COLO829 (cell line): ENCODE results near the gene DPYSL5.
"Not testable (repeated sequence)": the region's sequence is repeated elsewhere in the genome, so short reads cannot be mapped to it uniquely, and the experiment has no call there.

Source experiments
- DNase-seq: peaks from one replicate; pipeline ENCODE4 v3.0.0; 2012; ENCODE audit warnings: low spot score

DPYSL5 gene

DNA sequence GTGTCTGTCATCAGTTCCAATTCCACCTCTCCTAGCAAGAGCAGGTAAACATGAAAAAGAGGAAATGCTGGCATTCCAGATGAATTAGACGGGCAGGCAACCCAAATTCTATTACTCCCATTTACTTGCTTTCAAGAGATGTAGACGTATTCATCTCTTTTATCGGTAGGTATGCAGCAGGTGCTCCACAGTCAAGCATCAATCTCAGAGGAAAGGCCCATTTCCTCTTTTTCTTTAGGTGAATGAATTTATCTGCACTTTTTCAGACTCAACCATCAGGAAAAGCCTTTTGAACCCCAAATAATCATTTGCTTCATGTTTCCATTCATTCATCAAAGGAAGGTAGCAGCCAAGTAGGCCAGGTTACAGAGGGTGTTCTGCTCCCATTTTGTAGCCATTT, 27.9 kb downstream of the DPYSL5 start:
- DNase-seq = no peak

DNA sequence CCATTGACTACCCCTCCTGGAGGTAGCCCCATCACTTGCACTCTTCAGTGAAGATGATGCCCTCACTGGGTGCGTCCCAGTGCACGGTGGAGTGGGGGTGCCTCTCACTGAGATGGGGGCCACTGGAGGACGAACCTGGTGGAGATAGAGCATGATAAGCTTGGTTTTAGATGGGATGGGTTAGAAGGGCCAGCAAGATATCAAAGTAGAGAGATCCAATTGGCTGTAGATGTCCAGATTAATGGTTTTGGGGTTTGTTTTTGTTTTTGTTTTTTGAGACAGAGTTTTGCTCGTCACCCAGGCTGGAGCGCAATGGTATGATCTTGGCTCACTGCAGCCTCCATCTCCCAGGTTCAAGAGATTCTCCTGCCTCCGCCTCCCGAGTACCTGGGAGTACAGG, 28.3 kb downstream of the DPYSL5 start:
- no peak for DNase-seq

DNA sequence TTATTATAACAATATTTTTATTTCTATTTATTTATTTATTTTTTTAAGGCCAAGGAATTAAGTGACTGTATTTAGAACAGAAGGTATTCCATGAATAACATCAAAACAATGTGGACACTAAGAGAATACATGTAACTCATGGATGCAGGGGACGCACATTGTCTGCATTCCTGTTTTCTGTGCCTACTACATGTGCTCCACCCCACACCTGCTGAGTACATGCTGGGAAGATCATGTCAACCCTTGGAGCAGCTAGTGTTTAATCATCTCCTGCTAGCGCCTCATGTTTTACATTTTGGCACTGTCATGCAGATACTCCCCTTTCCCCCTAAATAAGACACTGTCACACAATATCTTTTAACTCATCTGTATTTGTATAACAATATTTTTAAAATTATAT, 29.3 kb downstream of the DPYSL5 start:
- DNase-seq = no peak

DNA sequence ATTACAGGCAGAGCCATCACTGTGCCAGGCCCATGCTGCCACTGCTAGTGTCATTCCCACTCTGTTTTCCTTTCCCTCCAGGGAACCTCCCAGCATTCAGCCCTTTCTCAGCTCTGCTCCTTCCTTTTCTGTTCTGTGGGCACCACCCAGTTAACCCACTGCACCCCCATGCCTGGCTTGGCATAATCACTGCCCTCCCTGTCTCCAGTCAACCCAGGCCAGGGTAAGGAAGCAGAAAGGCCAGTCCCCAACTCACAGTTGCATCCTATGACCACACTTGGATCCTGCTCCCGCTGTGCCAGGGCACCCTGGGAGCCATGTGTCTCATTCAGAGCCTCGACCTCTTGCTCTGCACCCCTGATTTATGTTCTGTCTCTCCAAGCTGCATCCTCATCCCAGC, 32.2 kb downstream of the DPYSL5 start:
- DNase-seq = no peak

DNA sequence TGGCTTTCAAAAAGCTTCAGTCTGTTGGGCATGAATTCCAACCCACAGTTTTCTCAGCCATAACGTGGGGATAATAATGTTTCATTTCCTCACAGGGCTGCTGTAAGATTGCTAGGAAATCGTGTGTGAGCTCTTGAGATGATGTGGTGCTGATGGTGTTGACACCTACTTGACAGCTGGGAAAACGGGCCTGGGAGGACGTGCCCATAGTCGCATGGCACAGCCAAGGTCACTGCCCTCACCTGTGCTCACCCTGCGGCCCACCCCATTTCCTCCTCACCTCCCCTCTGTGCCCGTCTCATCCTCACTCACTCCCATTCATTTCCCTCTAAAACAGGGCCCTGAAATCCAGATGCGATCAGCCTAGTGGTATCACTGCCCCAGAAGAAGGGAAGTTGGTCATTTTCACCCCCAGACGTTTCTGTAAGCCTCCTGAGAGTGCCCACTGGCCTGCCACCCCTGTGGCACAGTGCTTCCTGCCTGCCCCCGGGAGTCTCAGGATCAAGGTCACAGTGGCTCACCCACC, 33.0 kb downstream of the DPYSL5 start:
- DNase-seq = no peak

DNA sequence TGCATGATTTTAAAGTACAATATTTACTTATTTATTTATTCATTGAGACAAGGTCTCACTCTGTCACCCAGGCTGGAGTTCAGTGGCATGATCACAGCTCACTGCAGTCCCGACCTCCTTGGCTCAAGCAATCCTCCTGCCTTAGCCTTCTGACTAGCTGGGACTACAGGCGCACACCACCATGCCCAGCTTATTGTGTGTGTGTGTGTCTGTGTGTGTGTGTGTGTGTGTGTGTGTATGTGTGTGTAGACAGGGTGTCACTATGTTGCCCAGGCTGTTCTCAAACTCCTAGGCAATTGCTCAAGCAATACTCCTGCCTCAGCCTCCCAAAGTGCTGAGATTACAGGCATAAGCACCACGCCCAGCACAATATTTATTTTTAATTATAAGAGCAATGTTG, 34.3 kb downstream of the DPYSL5 start:
- DNase-seq = not testable (repeated sequence)

DNA sequence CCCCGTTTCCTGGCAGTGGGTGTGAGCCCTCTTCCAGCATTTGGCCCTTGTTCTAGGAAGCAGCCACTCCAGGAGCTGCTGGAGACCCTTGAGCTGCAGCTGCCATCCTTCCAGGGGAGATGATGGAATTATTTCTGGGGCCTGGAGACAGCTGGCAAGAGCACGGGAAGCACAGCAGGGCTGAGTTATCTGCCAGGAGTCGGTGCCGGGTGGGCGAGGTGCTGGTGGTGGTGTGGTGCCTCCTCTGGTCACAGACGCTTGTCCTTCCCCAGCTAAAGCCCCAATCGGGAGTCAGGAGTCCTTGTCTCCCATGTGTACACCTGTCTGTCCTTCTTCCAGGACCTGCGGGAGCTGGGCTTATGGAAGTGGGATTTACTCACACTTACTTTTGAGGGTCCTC, 36.0 kb downstream of the DPYSL5 start:
- no peak for DNase-seq

DNA sequence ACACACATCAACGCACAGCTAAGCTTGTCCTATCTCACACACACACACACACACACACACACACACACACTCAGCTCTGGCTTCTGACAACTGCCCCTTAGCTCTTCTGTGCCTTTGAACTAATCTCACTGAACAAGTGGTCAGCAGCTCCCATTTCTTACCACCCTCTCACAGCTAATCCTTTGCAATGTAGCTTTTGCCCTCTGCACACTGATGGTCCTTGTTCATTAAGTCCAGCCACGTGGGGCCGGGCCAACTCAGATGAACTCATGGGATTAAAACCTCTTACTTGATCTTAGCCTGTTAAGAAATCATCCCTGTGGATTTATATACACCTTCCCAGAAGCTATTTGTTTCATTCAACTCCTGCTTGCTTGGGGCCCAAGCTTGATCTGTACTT, 36.6 kb downstream of the DPYSL5 start:
- DNase-seq = no peak

DNA sequence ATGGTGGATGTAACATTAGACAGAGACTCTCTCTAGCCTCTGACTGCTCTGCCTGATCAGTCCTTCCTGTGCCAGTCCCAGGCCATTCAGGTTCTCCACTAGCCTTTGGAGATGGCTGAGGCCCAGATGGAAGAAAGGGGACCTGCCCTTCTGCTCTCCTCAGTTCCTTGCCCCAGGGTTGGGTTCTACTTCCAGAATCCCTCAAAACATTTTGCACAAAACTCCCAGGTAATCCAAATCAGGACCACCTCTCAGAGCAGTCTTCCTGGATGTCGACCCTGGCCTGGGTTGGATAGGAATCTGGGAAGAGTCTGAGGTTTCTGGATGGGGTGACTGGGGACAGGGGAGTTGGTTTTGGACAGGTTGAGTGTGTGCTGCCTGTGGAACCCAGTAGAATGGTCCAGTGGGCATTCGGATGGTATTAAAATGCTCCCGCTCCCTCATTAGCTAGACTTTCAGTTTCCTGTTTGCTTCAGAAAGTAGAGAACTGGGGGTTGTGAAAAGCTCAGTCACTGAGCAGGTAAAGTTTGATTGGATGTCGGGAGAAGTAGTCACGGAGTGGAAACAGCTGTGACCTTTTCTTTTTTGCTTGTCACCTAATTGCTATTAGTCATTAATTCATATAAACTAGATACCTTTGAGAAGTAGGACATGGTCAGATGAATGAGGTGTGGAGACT, 37.9 kb downstream of the DPYSL5 start:
- DNase-seq = no peak

DNA sequence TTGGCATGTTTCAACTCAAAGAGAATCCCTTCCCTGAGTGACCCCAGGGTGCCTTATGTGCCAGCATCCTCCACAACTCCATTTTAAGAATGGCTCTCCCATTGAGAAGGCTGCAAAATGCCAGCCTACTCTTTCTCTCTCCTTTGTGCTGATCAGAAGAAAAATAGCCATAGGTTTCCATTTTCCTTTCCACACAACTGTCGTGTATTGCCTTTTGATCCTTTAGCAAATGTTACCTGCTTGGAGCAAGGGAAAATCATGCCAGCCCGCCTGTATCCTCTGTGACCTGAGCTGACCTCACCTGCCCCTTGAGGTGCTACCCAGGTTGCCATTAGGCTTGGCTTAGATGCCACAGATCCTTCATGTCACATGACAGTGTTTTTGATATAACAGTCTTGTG, 38.8 kb downstream of the DPYSL5 start:
- DNase-seq = no peak

DNA sequence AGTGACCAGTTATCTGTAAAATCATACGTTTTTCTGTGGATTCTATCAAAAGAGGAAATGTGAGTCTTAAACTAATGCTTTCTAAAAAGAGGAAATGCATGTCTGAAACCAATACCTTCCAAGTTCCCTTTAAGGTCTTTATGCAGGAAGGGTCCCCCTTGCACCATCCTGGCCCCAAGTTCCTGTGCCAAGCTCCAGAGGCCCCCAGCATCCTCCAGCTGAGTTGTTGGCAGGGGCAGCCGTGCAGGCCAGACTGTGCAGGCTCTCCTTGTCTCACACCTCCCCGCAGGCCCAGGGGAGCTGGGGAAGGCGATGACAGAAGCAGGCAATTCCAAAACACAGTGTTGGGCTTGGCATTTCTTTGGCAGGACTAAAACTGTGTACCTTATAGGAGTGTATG, 39.2 kb downstream of the DPYSL5 start:
- no peak for DNase-seq

DNA sequence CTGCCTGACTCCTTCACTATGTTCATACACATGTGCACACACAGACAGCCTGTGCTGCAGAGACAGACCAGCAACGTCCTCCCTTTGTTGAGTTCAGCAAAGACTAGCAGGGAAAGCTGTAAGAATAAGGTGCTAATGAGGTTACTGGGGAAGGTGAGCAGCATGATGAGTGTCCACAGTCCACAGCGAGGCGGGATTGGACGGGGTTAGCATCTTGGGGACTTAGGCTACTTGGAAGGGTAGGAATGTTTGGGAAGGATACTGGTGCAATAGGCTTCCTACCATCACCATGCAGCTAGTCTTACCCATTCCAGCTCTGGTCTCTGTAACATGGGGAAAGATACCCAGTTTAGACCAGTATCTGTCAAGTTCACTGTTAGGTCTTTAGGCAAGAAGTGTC, 41.9 kb downstream of the DPYSL5 start:
- DNase-seq = no peak

DNA sequence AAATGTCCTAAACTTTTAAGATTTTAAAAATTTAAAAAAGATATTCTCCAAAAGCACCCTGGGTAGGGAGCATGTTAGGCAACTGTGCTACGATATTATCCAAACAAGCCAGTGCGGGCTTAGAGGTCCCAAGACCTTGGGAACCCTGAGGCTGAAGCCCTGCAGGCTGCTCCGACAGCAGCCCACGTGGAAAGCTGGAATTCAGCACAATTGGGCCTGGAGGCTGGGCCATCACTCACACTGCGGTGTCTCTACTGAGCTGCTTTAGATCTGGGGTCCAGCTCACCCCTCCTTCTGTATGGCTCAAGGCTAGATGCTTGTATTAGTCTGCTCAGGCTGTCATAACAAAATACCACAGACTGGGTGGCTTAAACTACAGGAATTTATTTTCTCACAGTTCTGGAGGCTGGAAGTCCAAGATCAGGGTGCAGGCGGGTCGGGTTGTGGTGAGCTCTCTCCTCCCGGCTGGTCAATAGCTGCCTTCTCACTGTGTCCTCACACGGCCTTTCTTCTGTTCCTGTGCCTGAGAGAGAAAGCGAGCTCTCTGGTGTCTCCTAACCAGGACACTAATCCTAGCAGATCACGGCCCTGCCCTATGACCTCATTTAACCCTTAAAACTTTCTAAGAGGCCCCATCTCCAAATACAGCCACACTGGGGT, 42.5 kb downstream of the DPYSL5 start:
- no peak for DNase-seq

DNA sequence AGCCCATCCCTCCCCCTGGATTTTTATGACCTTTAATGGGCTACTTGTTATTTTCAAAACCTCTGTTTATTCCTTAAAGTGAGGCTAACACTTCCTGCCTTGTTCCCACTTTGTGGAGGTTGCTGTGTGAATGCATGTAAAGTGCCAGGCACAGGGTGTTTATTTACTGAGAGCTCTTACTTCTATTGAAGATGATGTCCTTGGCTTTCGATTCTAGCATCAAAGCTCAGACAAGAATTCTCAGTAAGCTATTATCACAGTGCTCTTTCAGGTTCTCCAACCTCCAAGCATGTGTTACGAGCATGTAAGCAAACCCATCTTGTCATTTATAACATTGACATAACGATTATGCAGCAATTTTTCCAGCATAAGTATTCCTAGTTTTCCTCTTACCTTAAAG, 44.2 kb downstream of the DPYSL5 start:
- no peak for DNase-seq

DNA sequence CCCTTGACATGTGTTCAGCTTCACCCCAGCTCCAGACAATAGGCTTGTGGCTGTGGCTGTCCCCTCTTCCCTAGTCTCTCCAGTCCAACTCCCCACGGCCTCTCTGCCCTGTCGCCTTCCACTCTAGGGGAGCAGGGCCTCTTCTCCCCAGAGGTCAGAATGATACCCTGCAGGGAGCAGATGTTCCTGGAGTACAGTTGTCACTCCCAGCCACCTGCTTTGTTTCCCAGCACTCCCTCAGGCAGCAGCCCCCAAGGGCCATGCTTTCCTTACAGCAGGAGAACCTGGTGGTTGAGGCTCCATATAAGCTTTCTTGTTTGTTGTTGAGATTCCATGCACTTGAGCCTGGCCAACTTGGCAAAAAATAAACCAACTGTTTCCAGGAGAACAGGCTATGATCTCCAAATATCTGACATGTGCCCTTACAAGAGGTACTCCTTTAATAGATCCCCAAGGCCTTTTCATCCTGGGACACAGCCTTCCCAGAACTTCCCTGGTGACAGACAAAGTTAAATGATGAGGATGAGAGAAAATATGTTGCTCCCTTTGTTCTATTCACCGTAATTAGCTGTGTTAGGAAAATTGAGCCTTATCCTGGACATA, 45.1 kb downstream of the DPYSL5 start:
- no peak for DNase-seq

DNA sequence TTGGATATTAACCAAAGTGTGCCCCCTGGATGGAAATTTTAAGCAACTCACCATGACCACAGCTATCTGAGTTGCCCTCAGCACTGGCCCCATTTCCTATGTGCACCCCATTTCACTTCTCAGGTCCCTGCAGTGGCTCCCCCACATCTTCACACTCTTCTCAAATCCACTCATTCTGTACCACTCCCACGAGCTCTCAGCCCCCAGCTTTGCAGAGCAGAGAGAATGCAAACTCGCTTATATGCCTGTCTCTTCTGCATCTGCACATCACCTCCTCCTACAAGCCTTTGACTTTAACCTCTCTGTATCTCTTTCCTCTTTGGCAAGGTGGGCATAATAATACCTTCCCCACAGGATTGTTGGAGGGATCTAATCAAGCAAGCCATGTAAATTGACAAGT, 46.2 kb downstream of the DPYSL5 start:
- no peak for DNase-seq

DNA sequence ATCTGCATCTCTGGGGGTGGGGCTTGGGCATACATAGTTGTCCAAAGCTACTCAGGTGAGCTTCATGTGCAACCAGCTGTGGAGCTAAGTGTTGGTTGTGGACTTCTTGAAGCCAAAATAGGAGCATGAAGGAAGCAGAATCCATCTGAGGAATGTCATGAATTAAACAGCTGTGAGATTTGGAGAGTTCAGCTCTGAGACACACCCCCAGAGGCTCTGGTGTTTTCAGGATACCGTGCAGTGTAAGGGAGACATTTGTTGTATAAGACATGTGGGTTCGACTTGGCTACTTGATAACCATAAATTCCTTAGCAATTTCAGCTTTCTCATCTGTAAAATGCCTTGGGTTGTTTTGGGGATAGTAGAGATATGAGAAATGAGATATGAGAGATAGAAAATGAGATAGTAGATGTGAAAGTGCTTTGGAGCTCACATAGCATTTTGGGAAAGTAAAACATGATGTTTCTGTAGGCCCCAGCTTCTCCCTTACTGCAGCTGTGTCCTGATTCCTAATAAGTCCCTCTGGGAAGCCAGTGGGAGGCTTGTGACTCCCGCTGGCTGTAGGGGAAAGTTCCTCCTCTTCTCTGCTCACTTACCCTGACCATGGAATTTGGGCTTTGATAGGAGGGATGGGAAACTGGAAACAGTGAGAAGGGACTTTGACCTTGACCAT, 50.0 kb downstream of the DPYSL5 start:
- DNase-seq = no peak

DNA sequence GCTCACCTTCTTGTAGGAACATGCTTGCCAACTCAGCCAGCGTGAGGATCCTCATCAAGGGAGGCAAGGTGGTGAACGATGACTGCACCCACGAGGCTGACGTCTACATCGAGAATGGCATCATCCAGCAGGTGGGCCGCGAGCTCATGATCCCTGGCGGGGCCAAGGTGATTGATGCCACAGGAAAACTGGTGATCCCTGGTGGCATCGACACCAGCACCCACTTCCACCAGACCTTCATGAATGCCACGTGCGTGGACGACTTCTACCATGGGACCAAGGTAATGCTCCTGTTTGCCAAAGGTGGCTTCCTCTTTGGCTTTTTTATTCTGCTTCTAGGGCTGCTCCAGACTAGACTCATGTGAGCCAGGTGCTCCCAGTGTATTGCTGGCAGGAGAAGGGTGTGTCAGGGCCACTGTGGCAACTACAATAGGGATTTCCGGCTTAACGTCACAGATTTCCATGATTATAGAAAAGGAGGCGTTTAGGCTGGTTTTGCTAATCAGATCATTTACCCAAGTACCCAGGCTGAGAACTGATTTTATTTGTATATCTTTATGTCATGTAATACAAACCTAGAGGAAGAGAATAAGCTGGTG, 50.6 kb downstream of the DPYSL5 start:
- no peak for DNase-seq

DNA sequence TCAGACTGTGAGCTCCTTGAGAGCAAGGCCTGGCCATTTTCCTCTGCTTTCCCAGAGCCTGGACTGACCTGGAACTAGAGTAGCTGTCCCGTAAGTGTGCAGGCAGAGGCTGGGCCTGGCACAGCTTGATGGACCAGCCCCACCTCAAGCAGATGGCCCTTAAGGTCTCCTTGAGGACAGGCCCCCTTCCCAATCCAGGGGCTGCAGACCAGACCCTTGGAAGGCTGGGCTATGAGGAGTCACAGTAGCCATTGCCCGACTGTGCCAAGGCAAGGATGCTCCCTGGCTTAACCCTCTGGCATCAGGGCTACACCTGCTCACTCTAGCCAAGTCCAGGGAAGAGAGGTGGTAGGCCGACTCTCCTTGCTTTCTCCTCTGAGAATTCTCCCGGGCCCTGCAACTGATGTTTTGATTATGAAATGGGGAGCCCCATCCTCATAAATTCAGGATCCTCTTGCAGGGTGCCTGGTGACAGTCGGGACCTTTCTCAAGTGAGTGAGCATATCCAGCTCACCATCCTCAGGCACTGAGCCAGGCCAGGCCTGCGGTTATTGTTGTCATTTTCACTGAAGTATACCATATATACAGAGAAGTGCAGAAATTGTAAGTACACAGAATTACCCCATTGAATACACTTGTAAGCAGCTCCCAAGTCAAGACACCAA, 51.7 kb downstream of the DPYSL5 start:
- no peak for DNase-seq

DNA sequence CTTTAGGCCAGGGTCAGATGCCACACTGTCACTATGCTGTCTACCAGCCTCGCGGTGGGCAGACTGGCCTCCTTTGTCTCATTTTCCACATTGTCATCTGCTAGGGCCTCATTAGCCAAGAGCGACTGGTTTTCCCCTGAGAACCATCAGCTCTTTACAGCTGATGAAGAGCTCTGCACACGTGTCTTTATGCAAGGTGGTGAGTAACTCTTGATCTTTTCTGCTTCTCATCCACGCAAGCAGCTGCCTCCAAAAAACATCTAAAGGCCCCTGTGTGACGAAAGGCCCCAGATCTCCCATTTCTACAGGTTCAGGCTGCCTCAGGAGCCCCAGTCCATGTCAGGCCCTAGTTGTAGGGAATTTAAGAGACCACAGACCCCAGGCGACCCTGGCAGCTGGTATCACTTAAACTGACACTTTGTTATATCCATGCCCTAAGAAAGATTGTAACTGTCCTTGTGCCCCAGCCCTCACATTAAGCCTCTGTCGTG, 52.9 kb downstream of the DPYSL5 start:
- DNase-seq = no peak

DNA sequence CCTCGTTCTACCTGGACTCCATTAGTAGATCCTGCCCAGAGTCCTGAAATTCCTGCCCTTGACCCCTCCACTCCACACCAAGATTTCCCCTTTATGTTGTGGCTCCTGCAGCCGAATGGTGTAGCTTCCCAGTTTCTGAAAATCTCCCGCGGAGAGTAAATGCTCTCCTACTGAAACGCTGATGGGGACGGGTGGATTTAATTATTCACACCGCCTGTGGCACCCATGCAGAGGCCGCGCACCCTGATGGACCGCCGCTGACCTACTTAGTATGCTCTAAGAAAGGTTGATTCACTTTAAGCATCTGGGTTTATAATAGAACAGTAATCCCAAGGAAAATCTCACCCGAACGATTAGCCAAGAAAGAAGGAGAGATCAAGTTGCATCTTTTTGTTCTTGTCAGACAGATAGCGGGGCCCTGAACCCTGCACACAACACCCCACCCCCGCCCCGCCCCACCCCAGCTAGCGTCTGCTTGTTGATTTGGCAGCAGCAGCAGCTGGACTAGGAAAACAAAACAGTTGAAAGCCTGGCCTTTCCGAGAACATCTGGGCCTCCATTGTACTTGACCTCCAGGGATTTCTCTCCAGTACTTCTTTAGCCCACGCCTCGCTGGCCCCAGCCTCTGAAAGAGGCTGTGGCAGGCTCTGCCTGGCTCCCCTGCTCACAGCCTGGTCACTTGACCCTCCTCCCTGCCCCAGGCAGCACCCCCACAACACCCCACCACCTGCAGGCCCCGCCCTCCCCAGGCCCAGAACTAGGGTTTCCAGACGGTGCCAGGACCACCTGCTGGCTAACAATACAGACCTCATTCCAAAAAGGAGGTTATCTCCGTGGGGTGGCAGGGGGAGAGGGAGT, 53.6 kb downstream of the DPYSL5 start:
- DNase-seq = no peak
